M059J (cell line): ENCODE measurements around the gene TRAP1. TPM values are rescaled to one million over a fixed set of nuclear protein-coding genes. Genes with fewer than 3 reads are reported as not detected.
"Not testable (repeated sequence)": the region's sequence is repeated elsewhere in the genome, so short reads cannot be mapped to it uniquely, and the experiment has no call there.

ENCODE experiments used
- DNase-seq: peaks from one replicate; pipeline ENCODE4 v3.0.0-alpha.2; 2012; ENCODE audit warnings: low read depth
- total RNA-seq: library from RNA; depleted of rRNA; stranded (reverse); fragments of >200 nt; shearing (Covaris generic); gene quantifications from 2 replicates; pipeline ENCODE4 v1.2.3, GENCODE V29; 2014

TRAP1 gene
- total RNA-seq, 1 experiment from 2014 or later, result 66.9 TPM

DNA sequence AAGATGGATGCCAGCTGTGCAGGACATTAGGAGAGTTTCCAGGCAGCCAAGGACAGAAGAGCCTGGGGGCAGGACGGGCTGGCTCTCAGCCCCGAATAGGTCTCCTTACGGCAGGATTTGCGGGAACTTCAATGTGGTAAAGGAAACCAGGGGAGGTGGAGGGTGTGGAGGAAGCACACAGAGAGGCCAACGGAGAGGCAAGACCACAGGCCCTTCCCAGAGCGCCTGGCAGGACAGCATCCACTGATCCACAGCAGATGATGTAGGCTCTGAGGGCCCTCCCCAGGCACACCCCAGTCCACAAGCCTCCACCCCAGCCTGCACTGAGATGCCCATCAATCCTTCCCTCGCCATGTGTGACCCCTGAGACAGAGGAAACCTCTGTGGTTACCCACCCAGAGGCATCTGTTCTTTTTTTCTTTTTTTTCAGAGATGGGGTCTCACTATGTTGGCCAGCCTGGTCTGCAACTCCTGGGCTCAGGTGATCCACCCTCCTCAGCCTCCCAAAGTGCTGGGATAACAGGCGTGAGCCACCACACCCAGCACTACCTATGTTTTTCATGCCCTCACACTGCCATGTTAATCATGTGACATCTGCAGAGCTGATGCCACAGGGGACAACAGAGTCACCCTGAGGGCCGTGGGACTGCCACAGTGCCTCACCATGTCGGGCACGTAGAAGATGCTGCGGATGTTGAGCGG, 43.5 kb downstream of the TRAP1 start:
- peak; percentile 37 for DNase-seq

DNA sequence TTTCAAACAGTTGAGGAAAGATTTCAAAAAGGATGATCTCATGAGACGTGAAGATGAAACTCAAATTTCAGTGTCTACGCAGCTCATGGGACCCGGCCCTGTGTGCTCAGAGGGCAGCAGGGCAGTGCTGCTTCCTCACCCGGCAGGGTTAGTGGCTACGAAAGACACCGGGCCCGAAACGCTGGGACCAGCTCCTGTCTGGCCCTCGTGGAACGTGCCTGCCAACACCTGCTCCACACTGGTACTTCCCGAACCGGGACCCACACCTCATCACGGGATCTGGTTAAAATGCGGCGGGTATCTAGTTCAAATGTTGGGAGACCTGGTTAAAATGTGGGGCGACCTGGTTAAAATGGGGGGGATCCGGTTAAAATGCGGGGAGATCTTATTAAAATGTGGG, 44.1 kb downstream of the TRAP1 start:
- no peak for DNase-seq

DNA sequence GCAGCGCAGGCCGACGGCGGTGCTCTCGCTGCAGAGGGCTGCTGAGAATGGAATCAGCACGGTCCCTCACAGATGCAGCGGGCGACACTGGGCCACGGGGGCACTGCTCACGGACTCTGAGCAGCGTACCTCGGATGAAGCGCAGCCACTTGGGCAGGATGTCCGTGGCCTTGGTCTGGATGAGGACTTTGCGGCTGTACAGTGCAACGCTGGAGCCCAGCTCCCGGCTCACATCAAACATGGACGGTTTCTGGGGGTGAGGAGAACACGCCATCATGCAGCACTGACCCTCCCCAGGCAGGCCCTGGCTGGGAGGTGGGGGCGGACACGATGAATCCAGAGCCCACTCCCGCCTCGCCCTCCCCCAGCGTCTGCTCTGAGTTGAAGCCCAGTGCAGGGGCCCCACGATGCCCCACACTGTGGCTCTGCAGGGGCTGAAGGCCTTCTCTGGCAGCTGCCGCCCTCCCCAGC, 44.7 kb downstream of the TRAP1 start:
- DNase-seq, result no peak

DNA sequence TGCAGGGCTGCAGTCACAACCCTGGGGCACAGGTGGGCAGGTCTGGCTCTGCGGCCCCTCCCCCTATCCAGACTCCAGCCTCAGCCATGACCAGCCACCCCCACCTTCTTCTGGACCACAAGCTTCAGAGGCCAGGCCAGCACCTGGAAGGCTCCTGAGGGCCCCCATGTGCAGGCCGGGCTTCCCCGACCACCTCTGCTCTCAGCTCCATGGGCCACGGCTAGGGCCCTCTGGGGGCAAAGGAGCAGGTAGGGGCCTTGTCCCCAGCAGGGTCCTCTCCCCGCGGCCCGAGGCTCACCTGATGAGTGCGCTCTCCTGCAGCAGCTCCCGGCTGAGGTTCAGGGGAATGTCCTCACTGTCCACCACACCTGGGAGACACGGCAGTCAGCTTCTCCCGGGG, 45.9 kb downstream of the TRAP1 start:
- no peak for DNase-seq

DNA sequence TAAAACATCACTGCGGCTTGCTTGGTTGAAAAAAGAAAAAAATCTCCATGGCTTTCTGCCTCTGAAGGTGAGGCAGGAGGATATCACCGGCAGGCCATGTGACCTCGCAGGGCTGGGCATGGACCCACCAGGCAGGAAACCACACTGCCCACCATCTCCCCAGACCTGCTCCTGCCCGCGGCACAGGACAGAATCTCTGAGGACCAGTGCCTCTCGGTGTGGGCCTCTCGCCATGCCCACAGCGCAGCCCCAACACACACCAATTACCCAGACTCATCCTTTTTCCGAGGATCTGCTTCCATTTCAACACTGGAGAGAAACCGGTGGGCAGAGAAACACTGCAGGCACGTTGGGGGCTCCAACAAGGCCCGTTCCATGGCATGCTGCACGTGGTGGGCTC, 46.6 kb downstream of the TRAP1 start:
- DNase-seq, result no peak

DNA sequence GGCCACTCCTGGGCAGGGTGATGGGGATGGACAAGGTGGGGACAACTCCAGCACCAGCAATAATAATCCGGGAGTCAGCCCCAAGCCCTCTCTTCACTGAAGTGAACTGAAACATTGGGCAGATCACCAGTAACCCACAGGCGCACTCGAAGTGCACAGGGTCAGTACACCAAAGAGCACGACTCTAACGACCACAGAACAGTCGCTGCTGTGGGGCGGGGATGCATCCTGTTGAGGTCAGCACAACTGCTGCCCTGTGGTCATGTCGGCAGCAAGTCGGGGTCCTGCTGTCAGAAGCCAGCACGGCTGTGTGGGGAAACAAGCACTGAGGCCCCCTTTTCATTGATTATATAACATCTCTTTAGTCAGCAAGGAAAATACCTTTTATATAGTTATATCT, 48.2 kb downstream of the TRAP1 start:
- DNase-seq, result no peak

DNA sequence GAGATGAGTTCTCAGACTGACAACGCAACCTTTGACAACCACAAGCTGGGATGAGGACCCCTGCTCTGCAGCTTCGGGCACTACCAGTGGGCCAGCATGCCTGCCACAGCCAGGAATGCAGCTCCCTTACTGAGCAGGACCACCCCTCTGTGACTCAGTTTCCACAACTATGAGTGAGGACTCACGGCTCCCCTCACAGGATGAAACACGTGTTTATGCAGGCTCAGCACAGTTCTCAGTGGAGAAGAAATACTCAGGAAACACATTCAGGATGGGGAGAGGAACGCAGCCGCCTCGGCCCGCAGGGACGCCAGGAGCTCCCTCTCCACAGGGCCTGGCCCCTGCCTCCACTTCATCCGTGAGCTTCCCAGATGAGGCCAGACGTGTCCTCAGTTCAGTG, 48.7 kb downstream of the TRAP1 start:
- no peak for DNase-seq

DNA sequence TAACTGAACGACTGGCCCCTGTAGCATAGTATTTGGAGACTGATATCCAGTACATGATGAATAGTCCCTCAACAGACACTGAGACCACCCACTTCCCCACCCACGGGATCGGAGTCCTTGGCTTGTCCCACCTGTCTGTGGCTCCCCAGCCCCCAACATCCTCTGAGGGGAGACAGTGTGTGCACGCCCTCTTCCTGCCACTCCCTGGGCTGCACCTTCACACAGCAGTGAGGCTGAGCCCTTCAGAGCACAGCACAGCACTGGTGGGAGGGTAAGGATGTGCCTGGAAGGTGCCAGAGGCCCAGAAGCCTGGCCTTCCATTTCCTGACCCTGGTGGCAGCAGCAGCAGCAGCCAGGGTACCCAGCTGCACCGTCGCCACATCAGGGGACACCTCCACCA, 51.8 kb downstream of the TRAP1 start:
- no peak for DNase-seq

DNA sequence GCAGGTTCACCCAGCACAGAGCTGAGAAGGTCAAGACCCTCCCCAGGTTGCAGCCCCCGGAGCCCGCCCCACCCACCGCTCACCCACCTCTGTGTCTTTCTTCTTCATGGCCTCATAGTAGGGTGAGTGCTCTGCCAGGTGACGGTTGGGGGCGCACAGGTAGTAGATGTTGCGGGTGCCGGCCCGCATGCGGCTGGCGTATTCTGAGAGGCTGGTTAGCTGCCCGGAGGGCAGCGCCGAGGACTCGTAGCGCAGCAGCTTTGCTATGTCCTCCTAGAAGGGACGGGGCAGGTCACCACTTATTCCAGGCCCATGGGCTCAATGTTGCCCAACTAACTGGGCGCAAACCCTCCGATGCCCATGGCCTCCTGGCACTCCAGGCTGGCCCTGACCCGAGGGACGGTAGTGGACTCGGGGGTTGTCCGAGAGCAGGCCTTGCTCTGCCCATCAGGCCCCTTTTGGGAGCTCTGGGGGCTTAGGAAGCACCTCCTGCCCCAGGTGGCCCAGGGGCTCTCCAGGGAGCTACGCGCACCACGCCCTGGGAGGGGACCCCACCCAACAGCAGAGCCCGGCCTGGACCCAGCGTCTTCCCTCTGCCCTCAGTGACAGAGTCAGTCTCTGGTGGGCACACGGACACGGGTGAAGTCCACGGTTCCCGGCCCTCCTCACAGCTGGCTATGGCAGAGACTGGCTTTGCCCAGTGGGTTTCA, 53.0 kb downstream of the TRAP1 start:
- no peak for DNase-seq

DNA sequence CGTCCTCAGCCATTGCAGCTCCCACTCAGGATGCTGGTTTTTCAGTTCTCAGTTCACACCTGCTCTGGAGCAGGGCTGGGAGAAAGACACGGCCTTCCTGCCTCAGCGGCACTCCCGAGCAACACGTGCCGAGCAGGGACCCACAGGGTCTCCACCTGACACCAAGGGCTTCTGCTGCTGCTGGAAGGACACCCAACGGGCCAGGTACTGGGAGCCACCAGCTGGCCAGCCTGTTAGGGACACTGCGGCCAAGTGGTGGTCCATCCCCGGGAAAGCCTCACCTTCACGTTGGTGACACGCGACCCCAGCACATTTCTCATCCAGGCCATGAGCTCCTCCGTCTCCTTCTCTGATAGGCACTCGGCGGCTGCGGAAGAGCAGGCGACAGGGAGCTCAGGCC, 54.7 kb downstream of the TRAP1 start:
- DNase-seq, result no peak

DNA sequence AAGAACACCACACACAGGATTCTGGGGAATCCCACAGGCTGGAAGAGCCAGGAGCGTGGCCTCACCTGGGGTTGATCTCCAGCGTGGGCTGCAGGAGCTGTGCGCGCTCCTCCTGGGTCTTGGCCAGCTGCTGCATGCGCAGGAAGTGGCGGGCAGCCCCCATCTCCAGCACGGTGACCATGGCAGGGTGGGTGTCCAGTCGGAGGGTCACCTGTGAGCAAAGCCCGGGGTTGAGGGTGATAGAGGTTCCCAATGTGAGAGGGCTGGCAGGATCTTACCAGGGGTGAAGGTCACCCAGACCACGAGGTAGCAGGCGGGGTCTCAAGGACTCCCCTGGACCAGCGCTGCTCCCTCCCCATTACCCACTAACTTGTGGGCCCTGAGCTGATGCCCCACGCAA, 55.4 kb downstream of the TRAP1 start:
- DNase-seq, result no peak

DNA sequence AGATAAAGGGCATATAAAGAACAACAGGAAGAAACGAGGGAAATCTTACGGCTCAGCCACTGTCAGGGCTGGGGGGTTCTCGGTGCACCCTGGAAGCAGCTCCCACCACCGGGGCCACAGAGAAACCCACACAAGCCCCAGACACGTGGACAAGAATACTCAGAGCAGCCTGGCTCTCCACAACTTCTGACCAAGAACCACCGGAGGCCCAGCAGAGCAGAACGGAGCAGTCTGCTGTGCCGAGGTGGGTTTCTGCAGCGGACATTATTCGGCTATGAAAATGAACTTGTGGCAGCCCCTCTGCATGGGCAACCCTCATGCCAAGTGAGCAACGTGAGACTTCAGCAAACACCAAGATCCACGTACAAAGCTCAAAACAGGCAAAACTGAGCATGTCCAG, 56.0 kb downstream of the TRAP1 start:
- DNase-seq, result no peak

DNA sequence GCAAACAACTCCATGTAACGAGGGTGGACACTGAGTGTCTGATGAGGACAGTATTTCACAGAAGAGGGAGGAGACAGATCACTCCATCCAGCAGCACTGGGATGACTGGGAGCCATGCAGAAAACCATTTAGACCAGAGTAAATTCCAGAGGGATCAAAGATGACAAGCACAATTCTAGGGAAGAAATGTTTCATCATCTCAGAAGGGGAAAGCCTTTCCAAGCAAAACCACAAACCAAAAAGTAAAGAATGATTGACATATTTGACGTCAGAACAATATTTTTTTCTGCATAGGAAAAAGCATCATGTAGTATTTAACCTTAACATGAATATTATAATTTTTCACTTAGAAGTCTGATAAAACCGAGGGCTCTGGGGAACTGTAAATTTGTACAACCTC, 58.1 kb downstream of the TRAP1 start:
- DNase-seq, result no peak

DNA sequence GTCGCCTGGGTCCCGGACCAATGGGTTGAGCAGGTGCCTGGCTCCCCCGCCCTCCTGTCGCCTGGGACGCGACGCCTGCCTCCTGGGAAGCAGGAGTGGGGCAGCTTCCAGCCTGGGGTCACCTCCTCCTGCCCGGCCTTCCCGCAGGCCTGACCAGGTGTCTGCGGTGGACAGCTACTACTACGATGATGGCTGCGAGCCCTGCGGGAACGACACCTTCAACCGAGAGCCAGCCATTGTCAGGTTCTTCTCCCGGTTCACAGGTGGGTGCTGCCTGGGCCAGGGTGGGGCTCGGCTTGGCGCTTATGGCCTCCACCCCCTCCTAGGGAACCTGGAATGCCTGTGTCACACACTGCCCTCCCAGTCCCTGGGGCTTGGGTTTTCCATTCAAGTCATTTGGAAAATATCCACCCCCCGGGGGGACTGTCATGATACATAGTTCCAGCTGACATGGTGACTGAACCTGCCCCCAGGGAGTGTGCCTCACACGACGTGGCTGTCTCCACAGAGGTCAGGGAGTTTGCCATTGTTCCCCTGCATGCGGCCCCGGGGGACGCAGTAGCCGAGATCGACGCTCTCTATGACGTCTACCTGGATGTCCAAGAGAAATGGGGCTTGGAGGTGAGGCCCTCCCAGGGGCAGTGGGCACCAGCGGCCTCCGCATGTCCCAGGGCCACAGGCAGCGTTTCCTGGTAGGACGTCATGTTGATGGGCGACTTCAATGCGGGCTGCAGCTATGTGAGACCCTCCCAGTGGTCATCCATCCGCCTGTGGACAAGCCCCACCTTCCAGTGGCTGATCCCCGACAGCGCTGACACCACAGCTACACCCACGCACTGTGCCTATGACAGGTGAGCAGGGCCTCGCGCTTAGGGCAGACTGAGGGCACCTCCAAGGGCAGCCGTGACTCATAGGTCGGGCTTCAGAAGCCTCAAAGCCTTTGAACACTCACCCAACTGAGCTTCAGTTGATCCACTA, 60.5 kb downstream of the TRAP1 start:
- DNase-seq, result peak; percentile 41

DNA sequence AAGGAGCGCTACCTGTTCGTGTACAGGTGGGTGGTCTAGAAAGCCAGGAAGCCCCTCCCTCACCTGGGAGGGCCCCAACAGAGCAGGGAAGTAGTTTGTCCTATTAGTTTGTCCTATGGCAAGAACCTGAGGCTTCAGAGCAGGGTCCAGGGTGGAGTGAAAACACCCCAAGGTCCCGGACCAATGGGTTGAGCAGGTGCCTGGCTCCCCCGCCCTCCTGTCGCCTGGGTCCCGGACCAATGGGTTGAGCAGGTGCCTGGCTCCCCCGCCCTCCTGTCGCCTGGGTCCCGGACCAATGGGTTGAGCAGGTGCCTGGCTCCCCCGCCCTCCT, 61.2 kb downstream of the TRAP1 start:
- not testable (repeated sequence) for DNase-seq

DNA sequence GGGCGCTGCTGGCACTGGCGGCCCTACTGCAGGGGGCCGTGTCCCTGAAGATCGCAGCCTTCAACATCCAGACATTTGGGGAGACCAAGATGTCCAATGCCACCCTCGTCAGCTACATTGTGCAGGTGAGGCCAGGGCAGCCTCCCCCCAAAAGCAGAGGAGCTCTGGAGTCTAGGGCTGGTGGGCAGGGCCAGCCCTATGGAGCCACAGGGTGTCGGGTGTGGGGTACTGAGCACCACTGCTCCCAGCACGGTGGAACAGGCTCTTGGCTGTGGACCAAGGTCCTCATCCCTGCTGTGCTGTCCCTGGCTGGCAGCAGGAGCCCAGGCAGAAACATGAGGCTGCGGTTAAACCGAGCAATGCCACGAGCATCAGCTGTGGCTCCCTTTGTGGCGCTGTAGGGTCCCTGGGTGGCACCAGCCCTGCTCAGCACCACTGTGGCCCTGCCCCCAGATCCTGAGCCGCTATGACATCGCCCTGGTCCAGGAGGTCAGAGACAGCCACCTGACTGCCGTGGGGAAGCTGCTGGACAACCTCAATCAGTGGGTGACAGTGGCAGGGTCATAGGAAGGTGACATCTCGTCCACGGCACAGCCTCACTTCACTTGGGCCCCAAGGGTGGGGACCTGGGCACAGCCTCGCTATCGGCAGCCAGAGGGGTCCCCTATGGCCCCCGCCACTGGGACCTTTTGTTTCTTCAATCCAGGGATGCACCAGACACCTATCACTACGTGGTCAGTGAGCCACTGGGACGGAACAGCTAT, 61.7 kb downstream of the TRAP1 start:
- DNase-seq, result no peak

DNA sequence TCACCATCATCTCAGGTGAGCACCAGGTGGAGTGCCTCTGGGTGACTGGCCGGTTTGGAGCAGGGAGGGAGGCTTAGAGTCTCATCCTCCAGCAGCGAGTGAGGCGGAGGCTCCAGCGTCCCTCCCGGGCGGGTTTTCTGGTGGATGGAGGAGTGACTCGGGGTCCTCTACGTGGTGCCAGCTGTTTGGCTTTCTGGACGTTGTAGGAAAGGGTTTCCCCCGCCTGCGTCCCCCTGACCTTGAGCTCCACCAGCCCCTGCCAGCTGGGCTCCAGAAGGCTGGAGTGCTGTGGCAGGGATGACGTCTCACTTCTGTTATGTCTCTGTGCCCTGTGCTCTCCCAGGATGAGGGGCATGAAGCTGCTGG, 62.3 kb downstream of the TRAP1 start:
- no peak for DNase-seq

DNA sequence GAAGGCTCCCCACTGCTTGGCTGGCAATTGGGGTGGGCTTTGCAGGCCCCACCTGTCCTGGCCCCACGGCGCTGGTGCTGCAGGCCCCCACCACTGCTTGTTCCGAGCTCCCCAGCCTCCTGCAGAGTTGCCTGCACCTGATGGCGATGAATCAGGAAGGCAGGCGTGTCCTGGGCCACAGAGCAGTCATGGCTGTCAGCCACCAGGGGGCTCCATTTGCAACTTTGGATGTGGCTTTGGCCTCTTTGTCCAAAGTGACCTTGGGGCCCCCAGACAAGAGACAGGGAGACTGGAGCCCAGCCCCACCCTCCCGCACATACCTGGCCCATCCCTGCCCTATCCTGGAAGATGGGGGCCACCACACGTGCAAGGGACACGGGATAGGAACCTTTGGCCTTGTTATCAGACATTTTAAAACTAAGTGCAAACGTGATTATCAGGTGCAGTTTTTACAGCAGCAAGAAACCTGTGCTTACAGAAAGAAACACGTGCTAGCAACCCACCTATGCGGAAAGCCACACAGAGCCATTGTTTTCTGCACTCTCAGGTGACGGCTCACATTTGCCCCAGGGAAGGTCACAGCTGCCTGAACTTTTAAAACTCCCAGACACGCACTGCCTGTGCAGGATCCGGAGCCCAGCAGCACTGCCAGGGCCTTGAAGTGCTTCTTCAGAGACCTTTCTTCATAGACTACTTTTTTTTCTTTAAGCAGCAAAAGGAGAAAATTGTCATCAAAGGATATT, 62.9 kb downstream of the TRAP1 start, which contains the start of gene DNASE1:
Gene DNASE1 (plus strand): TSS at position 443 of the 743 bp plus-strand sequence. CDS start 683 bp downstream, outside the sequence.
- DNase-seq, result peak; percentile 63

DNA sequence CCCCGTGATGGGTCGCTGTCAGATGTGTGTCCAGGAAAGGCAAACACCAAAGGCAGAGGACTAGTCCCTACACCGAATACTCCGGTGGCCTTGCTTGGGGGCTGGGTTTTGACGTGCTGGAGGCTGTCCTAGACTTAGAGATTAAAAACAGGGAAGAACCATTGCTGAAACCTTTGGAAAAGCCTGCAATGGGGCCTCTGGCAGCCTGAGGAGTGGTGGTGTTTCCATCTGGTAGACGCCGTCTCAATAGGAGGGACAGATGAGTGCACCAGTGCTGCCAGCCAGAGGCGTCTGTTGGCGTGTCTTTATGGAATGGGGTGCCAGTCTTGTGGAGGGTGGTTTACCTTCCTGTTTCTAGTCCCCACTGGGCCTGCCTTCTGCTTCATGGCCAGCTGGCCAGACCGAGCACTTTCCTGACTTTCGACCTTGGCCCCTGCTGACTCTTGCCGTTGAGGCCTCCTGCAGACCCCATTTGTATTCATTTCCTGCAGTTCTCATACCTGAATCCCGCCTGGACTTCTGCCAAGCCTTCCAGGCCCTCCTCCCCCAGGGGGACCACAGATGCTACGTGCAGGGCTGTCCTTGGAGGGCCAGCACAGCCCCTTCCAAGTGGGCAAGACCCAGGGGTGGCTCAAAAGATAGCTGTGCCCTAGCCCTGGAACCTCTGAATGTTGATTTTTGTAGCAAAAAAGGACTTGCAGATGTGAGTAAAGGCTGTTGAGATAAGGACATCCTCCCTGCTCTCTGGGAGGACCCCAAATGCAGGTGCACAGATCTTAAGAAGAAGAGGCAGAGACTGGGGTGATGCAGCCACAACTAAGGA, 64.7 kb downstream of the TRAP1 start:
- DNase-seq, result no peak
